K562 (cell line): ENCODE data around the gene HYAL1. TPM values are rescaled to one million over a fixed set of nuclear protein-coding genes. Genes with fewer than 3 reads are reported as not detected.
A peak's percentile ranks its signal among the peaks of the same experiment; 100 is the strongest.

ENCODE experiments used
- DACH1 ChIP-seq: fragments of 450-650 bp; IDR thresholded peaks from 2 replicates; pipeline ENCODE4 v1.6.1; 2018; ENCODE audit not compliant: partially characterized antibody
- E2F3 ChIP-seq: fragments of 250-450 bp; sonication (Bioruptor Pico); IDR thresholded peaks from 2 replicates; pipeline ENCODE4 v1.4.0; 2020; ENCODE audit warnings: mild to moderate bottlenecking
- ESRRA ChIP-seq: fragments of 450-650 bp; IDR thresholded peaks from 2 replicates; pipeline ENCODE4 v1.6.1; 2014; ENCODE audit warnings: low read depth, mild to moderate bottlenecking, moderate library complexity, borderline replicate concordance
- FOXA3 ChIP-seq, 2 experiments: fragments of 450-650 bp in 1 of 2; sonication (generic) in 1 of 2; formaldehyde crosslinking; IDR thresholded peaks in 1 of 2; conservative IDR thresholded peaks in 1 of 2; 2 replicates each; pipeline versions ENCODE4 v1.4.0 to v1.8.0; 2020 to 2022; ENCODE audit warnings: mild to moderate bottlenecking in 2 of 2, missing genetic modification reagents in 1 of 2
- GTF2E2 ChIP-seq: fragments of 200-800 bp; sonication (Bioruptor generic); IDR thresholded peaks from 2 replicates; pipeline ENCODE4 v1.6.1; 2016; ENCODE audit warnings: missing genetic modification characterization, missing compliant biosample characterization
- HDAC8 ChIP-seq: fragments of 450-650 bp; IDR thresholded peaks from 2 replicates; pipeline ENCODE4 v1.6.1; 2016; ENCODE audit warnings: mild to moderate bottlenecking, missing genetic modification characterization, moderate library complexity, missing compliant biosample characterization
- HEY1 ChIP-seq: fragments of 250-450 bp; sonication (Bioruptor Pico); IDR thresholded peaks from 2 replicates; pipeline ENCODE4 v1.5.0; 2020; ENCODE audit warnings: mild to moderate bottlenecking, moderate library complexity, borderline replicate concordance
- HNRNPH1 ChIP-seq: fragments of 200-400 bp; formaldehyde crosslinking; optimal IDR thresholded peaks from 2 replicates; pipeline ENCODE3; 2017; ENCODE audit warnings: low read depth, mild to moderate bottlenecking, low read length, moderate library complexity
- JUND ChIP-seq, 2 experiments: IDR thresholded peaks; 2 replicates in 1 of 2; 3 replicates in 1 of 2; pipeline ENCODE4 v1.6.1; 2011; ENCODE audit warnings: borderline replicate concordance in 2 of 2, low read depth in 2 of 2, low read length in 2 of 2, improper control_type of control experiment in 1 of 2, missing biosample characterization in 1 of 2, missing genetic modification characterization in 1 of 2, missing genetic modification reagents in 1 of 2
- NCOA1 ChIP-seq: fragments of 450-650 bp; IDR thresholded peaks from 2 replicates; pipeline ENCODE4 v1.6.1; 2016; ENCODE audit warnings: low read depth
- NELFE ChIP-seq: IDR thresholded peaks from 2 replicates; pipeline ENCODE4 v1.6.1; 2011; ENCODE audit warnings: mild to moderate bottlenecking; ENCODE audit not compliant: insufficient read depth, insufficient read length
- STAT5A ChIP-seq: IDR thresholded peaks from 2 replicates; pipeline ENCODE4 v1.6.1; 2012; ENCODE audit warnings: low read length, inconsistent platforms, borderline replicate concordance
- ZNF184 ChIP-seq: sonication (generic); formaldehyde crosslinking; IDR thresholded peaks from 2 replicates; pipeline ENCODE4 v1.5.0; 2020; ENCODE audit warnings: missing genetic modification reagents
- ZNF324 ChIP-seq: fragments of 250-450 bp; sonication (Bioruptor Pico); IDR thresholded peaks from 2 replicates; pipeline ENCODE4 v1.4.0; 2020; ENCODE audit warnings: mild to moderate bottlenecking
- ZNF347 ChIP-seq: fragments of 450-650 bp; formaldehyde crosslinking; IDR thresholded peaks from 2 replicates; pipeline ENCODE4 v1.4.0; 2020; ENCODE audit warnings: low read depth, mild to moderate bottlenecking, moderate library complexity
- ZSCAN32 ChIP-seq: fragments of 450-650 bp; formaldehyde crosslinking; IDR thresholded peaks from 2 replicates; pipeline ENCODE4 v1.4.0; 2020; ENCODE audit warnings: mild to moderate bottlenecking, moderate library complexity
- polyA plus RNA-seq, 8 experiments: library from polyadenylated mRNA; depleted of rRNA in 4 of 8; stranded (reverse) in 5 of 8; unstranded in 3 of 8; fragments of >200 nt; fragmentation: Nextera tagmentation in 2 of 8; fragmentation: Illumina TruSeq in 1 of 8; extraction: Ambion mirVana in 2 of 8; extraction: Trizol in 1 of 8; gene quantifications; 2 replicates each; pipeline versions ENCODE4 v1.2.1 to v1.2.3, GENCODE V29; 2011 to 2014; ENCODE audit warnings: inconsistent platforms in 1 of 8, missing spikeins in 1 of 8
- total RNA-seq, 7 experiments: library from RNA; depleted of rRNA in 6 of 7; stranded (reverse); fragments of >200 nt in 6 of 7; fragmentation: Illumina TruSeq in 2 of 7; extraction: Trizol in 2 of 7; gene quantifications; 2 replicates each; pipeline versions ENCODE4 v1.2.1 to v1.2.3, GENCODE V29; 2011 to 2021; ENCODE audit warnings: low replicate concordance in 1 of 7
- TF ChIP-seq, protein P1 (sequence below): fragments of 250-450 bp; sonication (Bioruptor Pico); IDR thresholded peaks from 2 replicates; pipeline ENCODE4 v1.4.0; 2020; ENCODE audit warnings: mild to moderate bottlenecking, moderate library complexity
- TF ChIP-seq, protein P2 (sequence below): sonication (generic); formaldehyde crosslinking; IDR thresholded peaks from 2 replicates; pipeline ENCODE4 v1.8.1; 2023; ENCODE audit warnings: mild to moderate bottlenecking, missing genetic modification reagents
- TF ChIP-seq, protein P3 (sequence below): sonication (generic); formaldehyde crosslinking; IDR thresholded peaks from 2 replicates; pipeline ENCODE4 v1.8.0; 2022; ENCODE audit warnings: mild to moderate bottlenecking, missing genetic modification reagents
- TF ChIP-seq, protein P4 (sequence below): conservative IDR thresholded peaks from 2 replicates; pipeline ENCODE4 v1.6.1; 2011; ENCODE audit warnings: low read depth, mild to moderate bottlenecking, low read length; ENCODE audit not compliant: control insufficient read depth

Gene HYAL1
- total and polyA plus RNA-seq, 9 of the 15 experiments (the other 6 are each of a cell fraction or from before 2014, with no cell fraction given), result 1.4 to 8.5 (median 4.7) TPM

DNA sequence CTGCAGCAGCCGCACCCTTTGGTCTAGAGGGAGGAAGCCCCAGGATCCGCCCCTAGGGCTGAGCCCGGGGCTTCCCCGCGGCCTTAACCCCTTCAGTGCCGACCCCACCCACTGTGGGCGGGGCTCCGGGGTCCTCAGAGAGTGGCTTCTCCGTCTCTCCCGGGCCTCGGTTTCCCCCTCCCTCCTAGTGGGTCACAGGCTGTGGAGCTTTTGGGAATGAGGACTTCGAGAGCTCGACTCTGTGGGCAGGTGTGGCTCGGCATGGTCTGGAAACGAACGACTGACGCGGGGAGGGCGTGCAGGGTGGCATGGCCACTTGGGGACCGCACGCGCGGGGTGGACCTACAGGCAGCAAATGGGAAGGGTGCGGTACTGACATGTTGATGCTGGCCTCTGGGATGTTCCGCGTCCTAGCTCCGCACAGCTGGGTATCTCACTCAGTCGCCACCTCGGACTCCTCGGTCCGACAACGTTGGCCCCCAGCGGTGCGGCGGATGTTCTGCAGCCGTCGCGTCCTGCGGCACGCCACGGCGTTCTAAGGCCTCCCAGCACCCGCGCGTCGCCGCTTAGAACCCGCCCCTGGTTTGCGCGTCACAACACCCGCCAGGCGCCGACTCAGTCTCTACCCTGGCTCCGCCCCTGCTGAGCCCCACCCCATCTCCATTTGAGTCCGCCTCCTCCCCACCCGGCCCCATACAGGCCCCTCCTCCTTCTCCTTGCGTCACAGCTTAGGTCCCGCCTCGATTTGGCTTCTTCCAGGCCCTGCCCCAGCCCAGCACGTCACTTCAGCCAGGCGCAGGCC is 4.3 kb downstream of the HYAL1 start, which contains the start of the genes HYAL3 and NAA80 (continued):
- TF ChIP-seq, protein P1, sequence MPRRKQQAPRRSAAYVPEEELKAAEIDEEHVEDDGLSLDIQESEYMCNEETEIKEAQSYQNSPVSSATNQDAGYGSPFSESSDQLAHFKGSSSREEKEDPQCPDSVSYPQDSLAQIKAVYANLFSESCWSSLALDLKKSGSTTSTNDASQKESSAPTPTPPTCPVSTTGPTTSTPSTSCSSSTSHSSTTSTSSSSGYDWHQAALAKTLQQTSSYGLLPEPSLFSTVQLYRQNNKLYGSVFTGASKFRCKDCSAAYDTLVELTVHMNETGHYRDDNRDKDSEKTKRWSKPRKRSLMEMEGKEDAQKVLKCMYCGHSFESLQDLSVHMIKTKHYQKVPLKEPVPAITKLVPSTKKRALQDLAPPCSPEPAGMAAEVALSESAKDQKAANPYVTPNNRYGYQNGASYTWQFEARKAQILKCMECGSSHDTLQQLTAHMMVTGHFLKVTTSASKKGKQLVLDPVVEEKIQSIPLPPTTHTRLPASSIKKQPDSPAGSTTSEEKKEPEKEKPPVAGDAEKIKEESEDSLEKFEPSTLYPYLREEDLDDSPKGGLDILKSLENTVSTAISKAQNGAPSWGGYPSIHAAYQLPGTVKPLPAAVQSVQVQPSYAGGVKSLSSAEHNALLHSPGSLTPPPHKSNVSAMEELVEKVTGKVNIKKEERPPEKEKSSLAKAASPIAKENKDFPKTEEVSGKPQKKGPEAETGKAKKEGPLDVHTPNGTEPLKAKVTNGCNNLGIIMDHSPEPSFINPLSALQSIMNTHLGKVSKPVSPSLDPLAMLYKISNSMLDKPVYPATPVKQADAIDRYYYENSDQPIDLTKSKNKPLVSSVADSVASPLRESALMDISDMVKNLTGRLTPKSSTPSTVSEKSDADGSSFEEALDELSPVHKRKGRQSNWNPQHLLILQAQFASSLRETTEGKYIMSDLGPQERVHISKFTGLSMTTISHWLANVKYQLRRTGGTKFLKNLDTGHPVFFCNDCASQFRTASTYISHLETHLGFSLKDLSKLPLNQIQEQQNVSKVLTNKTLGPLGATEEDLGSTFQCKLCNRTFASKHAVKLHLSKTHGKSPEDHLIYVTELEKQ (CRISPR knock-in tag), result no peak
- TF ChIP-seq HNRNPH1, result no peak
- no peak for TF ChIP-seq STAT5A
- no peak for TF ChIP-seq NCOA1
- TF ChIP-seq, protein P2, sequence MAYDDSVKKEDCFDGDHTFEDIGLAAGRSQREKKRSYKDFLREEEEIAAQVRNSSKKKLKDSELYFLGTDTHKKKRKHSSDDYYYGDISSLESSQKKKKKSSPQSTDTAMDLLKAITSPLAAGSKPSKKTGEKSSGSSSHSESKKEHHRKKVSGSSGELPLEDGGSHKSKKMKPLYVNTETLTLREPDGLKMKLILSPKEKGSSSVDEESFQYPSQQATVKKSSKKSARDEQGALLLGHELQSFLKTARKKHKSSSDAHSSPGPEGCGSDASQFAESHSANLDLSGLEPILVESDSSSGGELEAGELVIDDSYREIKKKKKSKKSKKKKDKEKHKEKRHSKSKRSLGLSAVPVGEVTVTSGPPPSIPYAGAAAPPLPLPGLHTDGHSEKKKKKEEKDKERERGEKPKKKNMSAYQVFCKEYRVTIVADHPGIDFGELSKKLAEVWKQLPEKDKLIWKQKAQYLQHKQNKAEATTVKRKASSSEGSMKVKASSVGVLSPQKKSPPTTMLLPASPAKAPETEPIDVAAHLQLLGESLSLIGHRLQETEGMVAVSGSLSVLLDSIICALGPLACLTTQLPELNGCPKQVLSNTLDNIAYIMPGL (CRISPR knock-in tag), result no peak
- TF ChIP-seq, protein P3, sequence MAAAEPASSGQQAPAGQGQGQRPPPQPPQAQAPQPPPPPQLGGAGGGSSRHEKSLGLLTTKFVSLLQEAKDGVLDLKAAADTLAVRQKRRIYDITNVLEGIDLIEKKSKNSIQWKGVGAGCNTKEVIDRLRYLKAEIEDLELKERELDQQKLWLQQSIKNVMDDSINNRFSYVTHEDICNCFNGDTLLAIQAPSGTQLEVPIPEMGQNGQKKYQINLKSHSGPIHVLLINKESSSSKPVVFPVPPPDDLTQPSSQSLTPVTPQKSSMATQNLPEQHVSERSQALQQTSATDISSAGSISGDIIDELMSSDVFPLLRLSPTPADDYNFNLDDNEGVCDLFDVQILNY (CRISPR knock-in tag), result no peak
- TF ChIP-seq ZSCAN32, result no peak
- TF ChIP-seq ZNF184 (CRISPR knock-in tag), result no peak
- TF ChIP-seq ESRRA, result peak; percentile 36; the same call in 1 of the 2 replicates
- TF ChIP-seq DACH1, result peak; percentile 35
- TF ChIP-seq, protein P4, sequence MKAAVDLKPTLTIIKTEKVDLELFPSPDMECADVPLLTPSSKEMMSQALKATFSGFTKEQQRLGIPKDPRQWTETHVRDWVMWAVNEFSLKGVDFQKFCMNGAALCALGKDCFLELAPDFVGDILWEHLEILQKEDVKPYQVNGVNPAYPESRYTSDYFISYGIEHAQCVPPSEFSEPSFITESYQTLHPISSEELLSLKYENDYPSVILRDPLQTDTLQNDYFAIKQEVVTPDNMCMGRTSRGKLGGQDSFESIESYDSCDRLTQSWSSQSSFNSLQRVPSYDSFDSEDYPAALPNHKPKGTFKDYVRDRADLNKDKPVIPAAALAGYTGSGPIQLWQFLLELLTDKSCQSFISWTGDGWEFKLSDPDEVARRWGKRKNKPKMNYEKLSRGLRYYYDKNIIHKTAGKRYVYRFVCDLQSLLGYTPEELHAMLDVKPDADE, result no peak; the same call in 1 of the 2 replicates
- no peak for TF ChIP-seq NELFE
- TF ChIP-seq ZNF347 (CRISPR knock-in tag), result no peak
- no peak for TF ChIP-seq E2F3
- TF ChIP-seq GTF2E2 (tag), result no peak
- TF ChIP-seq HEY1 (CRISPR knock-in tag), result no peak
- TF ChIP-seq ZNF324 (CRISPR knock-in tag), result no peak
- no peak for TF ChIP-seq HDAC8 (tag)
- TF ChIP-seq FOXA3 (CRISPR knock-in tag; conservative IDR thresholded peaks at IDR 0.05 in 1 of 2, IDR thresholded peaks at IDR 0.05 in 1 of 2), result peak in 1 of 2 experiments; percentile 39; a peak in 1 of 4 replicates
- TF ChIP-seq JUND (IDR thresholded peaks at IDR 0.05; ENCODE audit: borderline replicate concordance, low read depth, low read length), result no peak; the same call in 1 of the 2 replicates
- no peak for TF ChIP-seq JUND (tag; IDR thresholded peaks at IDR 0.05; ENCODE audit: borderline replicate concordance, low read depth, low read length)
